PC-3 (cell line): ENCODE measurements around the gene MYL12B.

Source experiments
- EZH2 ChIP-seq: fragments of 300-600 bp; sonication (generic); IDR thresholded peaks from one replicate; pipeline ENCODE4 v1.6.1; 2017; ENCODE audit warnings: antibody characterized with exemption, mild to moderate bottlenecking, low read length; ENCODE audit not compliant: unreplicated experiment
- EZH2phosphoT487 ChIP-seq: fragments of 300-600 bp; sonication (generic); IDR thresholded peaks from 2 replicates; pipeline ENCODE4 v1.6.1; 2018; ENCODE audit warnings: mild to moderate bottlenecking, antibody characterized with exemption, low read length, borderline replicate concordance

- TF ChIP-seq EZH2, result no peak
- TF ChIP-seq EZH2phosphoT487, result no peak
Observed at GRCh38 chr18:3254725-3255124, 7.2 kb upstream of the MYL12B start.
